Thyroid gland (tissue), 4 donors: ENCODE data around the gene SULT2A1. TPM values are rescaled to one million over a fixed set of nuclear protein-coding genes. Genes with fewer than 3 reads are reported as not detected.

ENCODE experiments used
- DNase-seq, 2 donors: peaks; one replicate each; pipeline ENCODE4 v3.0.0-alpha.2; 2019
- H3K27ac ChIP-seq, 3 donors: fragments of 200-600 bp; sonication (generic); 1 replicate in 2 of 3; 2 replicates in 1 of 3; pipeline ENCODE4 v1.5.1; 2016 to 2019; ENCODE audit warnings: mild to moderate bottlenecking in 1 of 3, moderate library complexity in 1 of 3
- H3K27me3 ChIP-seq: fragments of 200-600 bp; sonication (generic); one replicate; pipeline ENCODE4 v1.5.1; 2019
- H3K36me3 ChIP-seq, 2 donors: fragments of 200-600 bp; sonication (generic); one replicate each; pipeline ENCODE4 v1.5.1; 2016 to 2019
- H3K4me1 ChIP-seq, 2 donors: fragments of 200-600 bp; sonication (generic); one replicate each; pipeline ENCODE4 v1.5.1; 2017 to 2019
- H3K4me3 ChIP-seq, 3 donors: fragments of 200-600 bp; sonication (generic); replicated peaks in 1 of 3; 1 replicate in 2 of 3; 2 replicates in 1 of 3; pipeline ENCODE4 v1.5.1; 2016; ENCODE audit warnings: mild to moderate bottlenecking in 1 of 3
- H3K9me3 ChIP-seq: fragments of 200-600 bp; sonication (generic); one replicate; pipeline ENCODE4 v1.5.1; 2017
- CTCF ChIP-seq, 6 experiments: fragments of 200-600 bp in 3 of 6; fragments of 450-650 bp in 3 of 6; sonication (generic) in 3 of 6; IDR thresholded peaks; one replicate each; pipeline ENCODE4 v1.5.1; 2016 to 2019; ENCODE audit warnings: antibody characterized with exemption in 6 of 6, mild to moderate bottlenecking in 2 of 6, inconsistent platforms in 1 of 6, moderate library complexity in 1 of 6
- POLR2A ChIP-seq, 2 donors: fragments of 450-650 bp; IDR thresholded peaks; one replicate each; pipeline ENCODE4 v1.6.1; 2017; ENCODE audit warnings: antibody characterized with exemption in 2 of 2, mild to moderate bottlenecking in 2 of 2, moderate library complexity in 1 of 2
- WGBS, 2 donors: methylation state at CpG; one replicate each; pipeline ENCODE4 v1.1.5; 2017; 5-methylcytosine and 5-hydroxymethylcytosine counted together
- intact Hi-C: fragments of 100-400 bp; cut with DNase I; formaldehyde crosslinking; loops from one replicate; pipeline ENCODE4 v1.15.1; 2023
- total RNA-seq, 4 donors: library from RNA; depleted of rRNA; stranded (reverse); fragments of >200 nt; gene quantifications; one replicate each; pipeline ENCODE4 v1.2.3, GENCODE V29; 2016

The SULT2A1 gene
- total RNA-seq, 4 donors from 2014 or later: not detected

- intact Hi-C loops: no loop called here
- Histone ChIP-seq H3K27me3 (no peaks in the 10 kb centered on the region), H3K4me3 (no peak overlapping the region), H3K9me3 (no peaks in the 10 kb centered on the region), H3K27ac (no peak overlapping the region), H3K4me1 (no peaks in the 10 kb centered on the region), H3K36me3 (no peaks in the 10 kb centered on the region)
- no peak for DNase-seq
- 94 to 95% methylated on average over 8 of the region's 8 CpGs for WGBS, 2 donors
- TF ChIP-seq POLR2A (IDR thresholded peaks at IDR 0.05) (no peak), CTCF (IDR thresholded peaks at IDR 0.05) (no peak)
Observed at GRCh38 chr19:47899335-47899734, 13.2 kb upstream of the SULT2A1 start.

- Histone ChIP-seq H3K27me3 (no peaks in the 10 kb centered on the region), H3K4me3 (no peak overlapping the region), H3K4me1 (no peaks in the 10 kb centered on the region), H3K27ac (no peak overlapping the region), H3K9me3 (no peaks in the 10 kb centered on the region), H3K36me3 (no peaks in the 10 kb centered on the region)
- no peak for DNase-seq
- TF ChIP-seq POLR2A (IDR thresholded peaks at IDR 0.05) (no peak), CTCF (IDR thresholded peaks at IDR 0.05) (no peak)
- WGBS, 2 donors: 69 to 73% methylated on average over 9 of the region's 9 CpGs
- intact Hi-C loops: no loop called here
Observed at GRCh38 chr19:47897861-47898260, 11.7 kb upstream of the SULT2A1 start.

GRCh38 chr19:47896773-47897172, 10.7 kb upstream of the SULT2A1 start:
- DNase-seq: no peak
- TF ChIP-seq CTCF (IDR thresholded peaks at IDR 0.05) (no peak), POLR2A (IDR thresholded peaks at IDR 0.05) (no peak)
- intact Hi-C loops: no loop called here
- 82 to 90% methylated on average over 5 of the region's 5 CpGs for WGBS, 2 donors
- no peak overlapping the region for H3K27ac ChIP-seq
- no peak overlapping the region for H3K4me3 ChIP-seq
- no peaks in the 10 kb centered on the region for H3K27me3 ChIP-seq
- H3K36me3 ChIP-seq: no peaks in the 10 kb centered on the region
- no peaks in the 10 kb centered on the region for H3K4me1 ChIP-seq
- no peaks in the 10 kb centered on the region for H3K9me3 ChIP-seq

- 70 to 76% methylated on average over 4 of the region's 4 CpGs for WGBS, 2 donors
- TF ChIP-seq POLR2A (IDR thresholded peaks at IDR 0.05) (no peak), CTCF (IDR thresholded peaks at IDR 0.05) (no peak)
- Histone ChIP-seq H3K9me3 (no peaks in the 10 kb centered on the region), H3K4me3 (no peak overlapping the region), H3K36me3 (no peaks in the 10 kb centered on the region), H3K4me1 (no peaks in the 10 kb centered on the region), H3K27ac (no peak overlapping the region), H3K27me3 (no peaks in the 10 kb centered on the region)
- intact Hi-C loops: no loop called here
- DNase-seq: no peak
Observed at GRCh38 chr19:47896019-47896418, 9.9 kb upstream of the SULT2A1 start.

GRCh38 chr19:47895165-47895782, 9.2 kb upstream of the SULT2A1 start:
- intact Hi-C loops: no loop called here
- 89 to 98% methylated on average over 5 of the region's 5 CpGs for WGBS, 2 donors
- no peak for DNase-seq
- Histone ChIP-seq H3K9me3 (no peaks in the 10 kb centered on the region), H3K36me3 (no peaks in the 10 kb centered on the region), H3K4me3 (no peak overlapping the region), H3K27ac (no peak overlapping the region), H3K27me3 (no peaks in the 10 kb centered on the region), H3K4me1 (no peaks in the 10 kb centered on the region)
- no peak for TF ChIP-seq POLR2A (IDR thresholded peaks at IDR 0.05)
- no peak for TF ChIP-seq CTCF (IDR thresholded peaks at IDR 0.05)
